ENCODE results near the gene GPT2.

Gene GPT2

DNA sequence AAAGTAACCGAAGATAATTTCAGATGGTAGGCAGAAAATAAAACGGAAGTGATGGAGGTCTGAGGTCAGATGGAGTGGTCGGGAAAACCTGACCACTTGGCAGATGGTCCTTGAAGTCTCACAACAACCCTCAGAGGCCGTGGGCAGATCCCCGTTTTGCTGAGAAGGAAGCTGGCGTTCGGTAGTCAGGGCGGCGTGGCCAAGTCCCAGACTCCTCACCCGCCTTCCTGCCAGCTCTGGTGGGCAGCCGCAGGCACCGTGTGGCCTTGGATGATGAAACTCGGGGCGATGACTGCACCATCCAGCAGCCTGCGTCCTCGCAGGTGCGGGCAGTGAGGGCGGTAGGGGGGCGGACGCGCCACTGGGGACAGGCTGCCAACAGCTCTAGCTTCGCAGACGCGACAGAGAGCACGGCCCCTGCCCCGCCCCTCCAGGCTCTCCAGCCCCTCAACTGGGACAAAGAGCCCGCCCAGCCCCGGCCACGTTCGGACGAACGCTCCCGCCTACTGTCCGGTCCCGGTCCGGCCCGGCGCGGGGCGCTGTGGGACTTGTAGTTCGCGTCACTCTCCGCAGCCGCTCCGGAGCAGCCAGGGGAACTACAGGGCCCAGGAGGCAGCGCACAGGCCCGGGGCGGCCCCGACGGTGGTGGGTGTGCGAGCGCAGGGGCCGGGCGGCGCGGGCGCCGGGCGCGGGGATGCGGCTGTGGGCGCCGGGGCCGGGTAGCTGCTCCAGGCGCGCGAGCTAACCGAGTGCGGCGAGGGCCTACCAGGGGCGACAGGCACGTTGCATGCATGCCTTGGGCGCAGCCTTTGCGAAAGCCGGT is at the start of gene GPT2:
GPT2 (plus strand) TSS at position 673 of the 823 bp plus-strand sequence. CDS start 354 bp downstream, outside the sequence.
- peak; percentile 19 for DNase-seq

DNA sequence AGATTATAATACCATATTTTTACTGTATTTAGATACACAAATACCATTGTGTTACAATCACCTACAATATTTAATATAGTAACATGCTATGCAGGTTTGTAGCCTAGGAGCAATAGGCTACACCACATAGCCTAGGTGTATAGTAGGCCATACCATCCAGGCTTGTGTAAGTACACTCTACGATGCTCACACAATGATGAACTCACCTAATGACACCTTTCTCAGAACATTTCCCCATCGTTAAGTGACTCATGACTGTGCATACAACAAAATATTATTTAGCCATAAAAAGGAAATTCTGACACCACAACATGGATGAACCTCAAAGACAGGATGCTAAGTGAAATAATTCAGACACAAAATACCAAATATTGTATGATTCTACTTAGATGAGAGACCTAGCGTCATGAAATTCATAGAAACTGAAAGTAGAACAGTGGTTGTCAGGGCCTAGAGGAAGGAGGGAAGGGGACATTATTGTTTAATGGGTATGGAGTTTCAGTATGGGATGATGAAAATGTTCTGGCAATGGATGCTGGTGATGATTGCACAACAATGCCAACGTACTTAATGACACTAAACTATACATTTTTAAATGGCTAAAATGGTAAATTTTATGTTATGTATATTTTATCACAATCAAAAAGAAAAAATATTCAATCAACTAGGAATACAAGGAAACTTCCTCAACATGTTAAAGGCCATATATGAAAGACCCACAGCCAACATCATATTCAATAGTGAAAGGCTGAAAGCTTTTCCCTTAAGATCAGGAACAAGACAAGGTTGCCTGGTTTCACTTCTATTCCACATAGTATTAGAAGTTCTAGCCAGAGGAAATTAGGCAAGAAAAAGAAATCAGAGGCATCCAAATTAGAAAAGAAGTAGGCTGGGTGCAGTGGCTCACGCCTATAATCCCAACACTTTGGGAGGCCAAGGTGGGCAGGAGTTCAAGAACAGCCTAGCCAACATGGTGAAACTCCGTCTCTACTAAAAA is 47.3 kb upstream of the GPT2 start:
- DNase-seq: no peak

- DNase-seq: no peak
Observed at GRCh38 chr16:46839986-46840443, 44.1 kb upstream of the GPT2 start.

DNA sequence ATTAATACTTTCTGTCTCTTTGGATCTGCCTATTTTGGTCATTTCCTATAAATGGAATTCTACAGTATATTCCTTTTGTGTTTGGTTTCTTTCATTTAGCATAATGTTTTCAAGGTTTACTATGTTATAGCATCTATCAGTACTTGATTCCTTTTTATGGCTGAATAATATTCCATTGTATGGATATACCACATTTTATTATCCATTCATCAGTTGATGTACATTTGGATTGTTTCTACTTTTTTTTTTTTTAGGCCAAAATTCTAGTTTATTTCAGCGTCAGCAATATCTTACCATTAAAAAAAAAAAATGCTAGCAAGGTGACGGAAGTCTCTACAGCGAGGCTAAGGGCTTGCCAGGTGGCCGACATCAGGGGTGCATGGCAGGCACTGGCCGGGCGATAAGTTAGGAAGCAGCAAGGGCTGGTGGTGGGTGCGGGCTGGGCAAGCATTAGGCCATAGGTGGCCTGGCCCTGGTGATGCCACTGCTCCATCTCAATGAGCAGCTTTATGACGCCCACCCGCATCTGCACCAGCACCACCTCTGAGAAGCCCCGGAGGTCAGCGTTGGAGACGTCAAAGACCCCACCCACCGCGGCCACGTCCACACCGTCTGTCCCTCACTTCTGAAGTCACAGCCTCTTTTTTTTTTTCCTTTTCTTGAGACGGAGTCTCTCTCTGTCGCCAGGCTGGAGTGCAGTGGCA is 41.8 kb upstream of the GPT2 start:
- DNase-seq: no peak

GRCh38 chr16:46843898-46844642 is 40.1 kb upstream of the GPT2 start:
- DNase-seq: no peak

DNA sequence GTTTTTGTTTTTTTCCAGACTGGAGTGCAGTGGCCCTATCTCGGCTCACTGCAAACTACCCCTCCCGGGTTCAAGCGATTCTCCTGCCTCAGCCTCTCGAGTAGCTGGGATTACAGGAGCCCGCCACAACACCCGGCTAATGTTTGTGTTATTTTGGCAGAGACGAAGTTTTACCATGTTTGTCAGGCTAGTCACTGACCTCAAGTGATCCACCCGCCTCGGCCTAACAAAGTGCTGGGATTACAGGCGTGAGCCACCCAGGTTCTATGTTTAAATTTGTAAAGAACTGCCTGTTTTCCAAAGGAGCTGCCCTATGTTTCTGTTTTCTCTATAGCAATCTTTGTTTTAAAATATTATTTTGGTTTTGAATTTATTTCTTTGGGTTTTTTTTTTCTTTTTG is 39.4 kb upstream of the GPT2 start:
- no peak for DNase-seq

DNA sequence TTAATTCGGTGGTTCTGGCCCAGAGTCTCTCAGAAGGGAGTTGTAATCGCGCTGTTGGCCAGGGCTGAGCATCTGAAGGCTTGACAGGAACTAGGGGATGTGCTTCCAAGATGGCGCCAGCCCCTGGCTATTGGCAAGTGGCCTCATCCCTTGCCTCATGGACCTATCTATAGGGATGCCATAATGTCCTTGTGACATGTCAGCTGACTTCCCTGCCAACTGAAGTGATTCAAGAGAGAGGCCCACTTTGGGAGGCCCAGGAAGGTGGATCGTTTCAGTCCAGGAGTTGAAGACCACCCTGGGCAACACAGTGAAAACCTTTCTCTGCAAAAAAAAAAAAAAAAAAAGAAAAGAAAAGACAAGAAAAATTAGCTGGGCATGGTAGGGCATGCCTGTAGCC is 38.2 kb upstream of the GPT2 start:
- no peak for DNase-seq

DNA sequence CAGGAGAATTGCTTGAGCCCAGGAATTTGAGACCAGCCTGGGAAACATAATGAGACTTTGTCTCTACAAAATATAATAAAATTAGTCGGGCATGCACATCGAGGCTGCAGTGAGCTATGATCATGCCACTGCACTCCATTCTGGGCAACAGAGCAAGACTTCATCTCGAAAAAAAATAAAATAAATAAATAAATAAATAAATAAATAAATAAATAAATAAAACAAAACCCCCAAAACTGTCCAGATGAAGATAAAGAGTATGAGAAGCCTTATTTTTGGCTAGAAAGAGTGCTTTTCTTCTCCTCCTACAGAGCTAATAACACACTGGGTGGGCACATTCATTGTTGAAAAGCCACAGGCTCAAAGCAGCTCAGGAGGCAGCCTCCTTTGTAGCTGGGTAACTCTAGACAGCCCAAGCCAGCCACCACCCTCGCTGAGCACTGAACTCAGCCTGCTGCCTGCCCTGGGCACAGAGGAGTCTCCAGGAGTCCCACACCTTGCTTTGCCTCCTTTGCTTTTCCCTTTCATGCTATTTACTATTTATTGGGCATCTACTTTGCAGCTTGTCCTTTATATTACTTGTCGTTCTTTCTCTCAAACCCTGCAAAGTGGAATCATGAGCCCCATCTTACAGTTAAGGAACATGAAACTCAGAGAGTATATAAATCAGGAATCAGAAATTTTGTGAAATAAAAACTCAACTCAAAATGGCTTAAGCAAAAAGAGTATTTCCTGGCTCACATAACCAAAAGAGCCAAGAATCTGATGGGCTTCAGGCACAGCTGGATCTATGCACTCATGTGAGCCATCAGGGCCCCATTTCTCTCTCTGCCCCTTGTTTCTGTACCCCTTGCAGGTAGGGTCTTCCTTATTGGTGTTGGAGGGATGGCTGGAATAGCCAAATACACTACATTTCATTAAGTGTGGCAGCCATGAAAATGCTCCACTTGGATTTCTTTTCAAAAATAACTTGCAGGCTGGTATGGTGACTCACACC is 35.1 kb upstream of the GPT2 start:
- DNase-seq: no peak

DNA sequence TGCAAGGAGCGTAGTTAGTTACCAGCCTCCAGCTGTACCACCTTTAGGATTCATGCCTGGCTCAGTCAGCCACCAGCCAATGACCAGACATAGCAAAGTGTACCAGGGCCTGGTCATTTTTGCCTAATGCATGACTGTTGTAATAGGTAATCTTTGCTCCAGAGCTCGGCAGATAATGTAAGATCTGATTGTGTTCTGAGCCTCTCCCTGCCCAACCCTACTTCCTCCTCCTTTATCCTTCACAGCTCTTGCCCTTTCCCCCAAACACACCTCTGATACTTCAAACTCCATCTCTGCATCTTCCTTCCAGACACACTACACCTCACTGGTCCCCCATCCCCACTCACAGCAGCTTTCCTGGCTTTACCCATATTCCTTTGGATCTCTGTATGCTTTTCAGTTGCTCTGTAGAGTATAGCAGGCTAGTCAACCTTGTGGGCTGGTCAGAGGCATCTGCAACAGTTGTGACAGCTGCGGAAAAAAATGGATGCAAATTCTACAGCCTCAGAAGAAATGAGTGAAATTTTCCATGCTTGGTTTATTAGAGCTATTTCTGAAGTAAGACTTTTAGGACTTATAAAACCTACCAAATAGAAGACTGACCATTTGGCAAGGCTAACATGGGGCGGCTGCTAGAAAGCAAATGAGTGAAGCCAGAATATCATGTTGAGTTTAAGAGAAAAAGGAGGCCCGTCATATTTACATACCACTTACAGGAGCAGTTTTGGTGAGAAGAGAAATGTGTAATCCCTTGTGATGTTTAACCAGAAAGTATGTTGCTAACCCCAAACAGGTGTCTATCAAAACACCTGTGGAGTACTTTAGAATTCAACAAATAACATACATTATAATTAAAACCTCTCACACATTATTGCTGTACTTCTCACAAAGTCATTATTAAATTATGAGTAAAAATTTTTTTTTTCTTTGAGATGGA is 33.3 kb upstream of the GPT2 start:
- DNase-seq: no peak

- no peak for DNase-seq
Observed at GRCh38 chr16:46852130-46852529, 32.0 kb upstream of the GPT2 start.

GRCh38 chr16:46853713-46854443 is 30.3 kb upstream of the GPT2 start:
- peak; percentile 16 for DNase-seq

DNA sequence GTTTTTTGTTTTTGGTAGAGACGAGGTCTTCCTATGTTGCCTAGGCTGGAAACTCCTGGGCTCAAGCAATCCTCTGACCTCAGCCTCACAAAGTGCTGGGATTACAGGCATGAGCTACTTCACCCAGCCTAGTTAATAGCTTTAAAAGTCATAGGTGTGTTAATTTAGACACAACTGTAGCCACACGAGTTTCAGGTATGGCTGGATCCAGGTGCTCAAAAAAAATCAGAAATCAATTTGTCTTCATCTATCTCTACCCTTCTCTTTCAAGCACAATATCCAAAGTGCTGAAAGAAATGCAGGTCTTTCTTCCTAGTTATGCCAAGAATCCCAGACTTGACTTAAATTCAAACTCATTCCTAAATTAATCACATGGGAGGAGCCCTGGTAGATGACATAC is 29.3 kb upstream of the GPT2 start:
- no peak for DNase-seq

DNA sequence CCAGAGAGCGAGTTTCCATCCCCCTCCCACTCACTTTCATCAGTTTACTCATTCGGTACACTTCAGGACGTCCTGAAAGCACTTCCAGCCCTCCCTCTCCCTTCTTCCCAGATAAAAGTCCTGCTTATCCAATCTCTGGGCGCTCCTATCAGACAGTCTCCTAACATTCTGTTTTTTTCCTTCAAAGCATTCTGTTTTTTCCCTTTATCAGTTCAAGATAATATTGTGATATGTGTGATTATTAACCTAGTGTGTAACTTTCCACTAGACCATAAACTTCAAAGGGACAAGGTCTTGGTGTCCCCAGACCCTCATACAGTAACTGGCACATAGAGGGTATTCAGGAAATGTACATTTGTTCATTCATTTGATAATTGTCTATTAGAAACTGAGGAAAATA is 28.8 kb upstream of the GPT2 start:
- no peak for DNase-seq

DNA sequence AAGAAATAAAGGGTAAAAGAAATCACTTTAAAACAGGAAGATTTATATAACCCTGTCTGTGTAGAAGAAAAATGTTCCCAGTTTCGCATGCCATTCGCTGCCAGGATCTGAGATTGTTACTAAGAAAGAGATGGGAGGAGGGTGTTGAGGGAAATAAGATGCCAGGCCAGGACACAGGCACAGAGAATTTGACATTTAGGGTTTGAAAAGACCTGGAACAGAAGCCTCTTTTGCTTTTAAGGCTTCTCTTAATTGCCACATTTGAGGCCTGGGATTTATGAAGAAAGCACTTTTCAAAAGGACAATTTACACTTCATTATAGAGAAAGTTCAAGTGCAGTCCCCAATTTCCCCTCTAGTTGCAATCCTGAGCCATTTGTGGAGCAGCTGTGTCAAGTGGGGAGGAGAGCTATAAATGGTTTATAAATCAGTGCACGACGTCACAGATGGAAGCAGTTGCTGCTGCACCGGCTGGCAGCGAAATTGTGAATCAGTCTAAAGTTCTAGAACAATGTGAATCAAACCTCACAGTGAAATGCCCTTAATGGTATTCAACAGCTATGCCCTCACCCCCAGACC is 26.7 kb upstream of the GPT2 start:
- no peak for DNase-seq

DNA sequence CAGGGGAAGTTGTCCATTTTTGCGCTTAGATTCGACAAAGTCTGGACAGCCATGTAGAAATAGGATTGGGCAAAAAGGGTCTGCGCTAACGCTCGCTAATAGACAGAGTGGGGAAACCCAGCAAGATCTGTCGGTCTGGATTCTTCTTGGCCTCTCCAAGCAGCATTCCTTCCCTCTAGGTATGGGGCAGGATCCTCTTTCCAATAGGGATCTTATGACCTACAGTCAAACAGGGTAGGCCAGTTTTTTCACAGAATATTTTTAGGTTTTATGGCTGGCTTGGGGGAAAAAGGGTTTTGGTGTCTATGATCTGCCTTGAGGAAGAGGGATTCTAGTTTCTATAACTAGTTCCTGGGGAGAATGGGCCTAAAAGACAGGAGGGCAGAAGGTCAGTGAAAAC is 26.0 kb upstream of the GPT2 start:
- DNase-seq: no peak

GRCh38 chr16:46859719-46860152 is 24.4 kb upstream of the GPT2 start:
- DNase-seq: no peak

DNA sequence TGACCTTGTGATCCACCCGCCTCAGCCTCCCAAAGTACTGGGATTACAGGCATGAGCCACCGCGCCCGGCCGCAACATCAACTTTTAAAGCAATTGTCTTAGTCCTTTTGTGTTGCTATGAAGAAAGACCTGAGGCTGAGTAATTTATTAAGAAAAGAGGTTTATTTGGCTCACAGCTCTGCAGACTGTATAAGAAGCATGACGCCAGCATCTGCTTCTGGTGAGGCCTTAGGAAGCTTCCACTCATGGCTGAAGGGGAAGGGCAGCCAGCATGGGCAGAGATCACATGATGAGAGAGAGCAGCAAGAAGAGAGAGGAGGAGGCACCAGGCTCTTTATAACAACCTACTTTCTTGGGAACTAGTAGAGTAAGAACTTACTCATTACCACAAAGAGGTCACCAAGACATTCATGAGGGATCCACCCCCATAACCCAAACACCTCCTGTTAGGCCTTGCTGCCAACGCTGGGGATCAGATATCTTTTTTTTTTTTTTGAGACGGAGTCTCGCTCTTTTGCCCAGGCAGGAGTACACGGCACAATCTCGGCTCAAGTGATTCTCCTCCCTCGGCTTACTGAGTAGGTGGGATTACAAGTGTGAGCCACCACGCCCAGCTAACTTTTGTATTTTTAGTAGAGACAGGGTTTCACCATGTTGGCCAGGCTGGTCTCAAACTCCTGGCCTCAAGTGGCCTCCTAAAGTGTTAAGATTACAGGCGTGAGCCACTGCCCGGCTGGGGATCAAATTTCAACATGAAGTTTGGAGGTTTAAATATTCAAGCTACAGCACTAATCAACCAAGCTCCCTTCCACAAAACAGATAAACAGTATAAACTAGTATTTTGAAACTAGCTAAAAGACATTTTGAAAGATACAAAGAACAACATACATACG is 21.4 kb upstream of the GPT2 start:
- no peak for DNase-seq

DNA sequence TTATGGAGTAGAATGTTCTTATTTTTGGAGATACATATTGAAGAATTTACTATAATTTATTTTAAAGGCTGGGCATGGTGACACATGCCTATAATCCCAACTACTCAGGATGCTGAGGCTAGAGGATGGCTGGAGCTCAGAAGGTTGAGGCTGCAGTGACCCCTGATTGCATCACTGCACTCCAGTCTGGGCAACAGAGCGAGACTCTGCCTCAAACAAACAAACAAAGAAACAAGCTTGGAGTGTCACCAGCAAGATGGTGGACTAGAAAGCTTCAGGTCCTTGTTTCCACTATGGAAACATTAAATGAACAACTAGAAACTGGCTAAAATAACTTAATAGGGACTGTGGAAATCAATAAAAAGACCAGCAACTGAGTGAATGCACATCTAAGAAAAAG is 17.9 kb upstream of the GPT2 start:
- no peak for DNase-seq
